ENCODE results near the gene PHACTR2. TPM values are rescaled to one million over a fixed set of nuclear protein-coding genes. Genes with fewer than 3 reads are reported as not detected.
"Not testable (repeated sequence)": the region's sequence is repeated elsewhere in the genome, so short reads cannot be mapped to it uniquely, and the experiment has no call there.

The PHACTR2 gene
- total RNA-seq, 2 experiments from 2014 or later, result 19.6 to 25.0 TPM

DNA sequence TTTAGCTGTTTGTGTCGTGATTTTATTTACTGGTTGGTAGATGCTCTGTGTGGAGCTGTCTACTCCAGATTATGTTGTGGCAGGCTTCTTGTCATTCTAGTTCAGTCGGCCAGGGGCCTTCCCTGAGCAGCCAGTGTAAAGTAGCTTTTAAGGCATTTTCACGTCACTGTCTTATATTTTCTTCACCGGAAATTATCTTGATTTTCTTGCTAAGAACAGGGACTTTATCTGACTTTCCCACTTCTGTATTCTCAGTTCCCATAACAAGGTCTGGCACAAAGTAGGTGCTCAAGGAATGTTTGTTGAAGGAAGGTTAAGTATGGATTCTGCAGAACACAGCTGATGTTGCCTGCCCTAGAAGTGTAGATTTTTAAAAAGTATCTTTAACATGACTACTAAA, 166.2 kb downstream of the PHACTR2 start:
- H3K27ac Mint-ChIP-seq, result peak overlapping the region; percentile 98
- H3K27me3 Mint-ChIP-seq, result no peaks in the 10 kb centered on the region
- peaks cover 40% of the 10 kb centered on the region for H3K36me3 ChIP-seq (ENCODE audit: insufficient read depth, low read length)
- H3K27ac ChIP-seq (ENCODE audit: low read depth in 1 of 2, low read length in 2 of 2), result peak overlapping the region; percentile 88 to 95
- H3K9me3 ChIP-seq (ENCODE audit: control insufficient read depth in 1 of 2, insufficient read depth in 1 of 2, low read length in 2 of 2), result no peaks in the 10 kb centered on the region
- peaks cover 23% of the 10 kb centered on the region for H3K4me1 ChIP-seq (ENCODE audit: insufficient read depth, low read length)
- CTCF ChIA-PET, result interaction anchor here (1.1 to 1.4 kb wide), 4 partner anchors 96 to 394 kb away, joined by 3 to 6 read pairs (median 4); partner anchors contain the start of genes ADAT2 and PEX3
- peak overlapping the region; percentile 98 for H3K4me3 Mint-ChIP-seq
- ATAC-seq (ENCODE audit: poor library complexity) (no peak), DNase-seq (peak in 2 of 14 experiments; percentile 23 to 32)
- H3K9me3 Mint-ChIP-seq, result no peaks in the 10 kb centered on the region
- intact Hi-C loops (cut with DNase I, micrococcal nuclease), result loop anchor here (5.0 to 10.0 kb wide), 9 partner anchors 218 to 1697 kb away; partner anchors contain the start of genes ADAT2 (in 2 of the 2), PEX3 (in 2 of the 2), AIG1 (in 1 of the 2) and NMBR (in 1 of the 2)
- TF ChIP-seq CTCF (IDR thresholded peaks at IDR 0.05), result no peak
- peak overlapping the region; percentile 90 for H3K4me3 ChIP-seq (ENCODE audit: low read length)
- no peaks in the 10 kb centered on the region for H3K27me3 ChIP-seq (ENCODE audit: control insufficient read depth in 1 of 2, insufficient read depth in 2 of 2, low read length in 2 of 2)
- peaks cover 61% of the 10 kb centered on the region for H3K36me3 Mint-ChIP-seq (ENCODE audit: low read depth)
- H3K4me1 Mint-ChIP-seq (ENCODE audit: low read depth), result peaks cover 44% of the 10 kb centered on the region
- POLR2A ChIA-PET, result interaction anchor here (0.8 to 2.1 kb wide), 9 partner anchors 211 to 1971 kb away, joined by 3 to 18 read pairs (median 7); partner anchors contain the start of genes ADAT2, FBXO30, FUCA2 and PEX3

GRCh38 chr6:143845033-143845432, 167.3 kb downstream of the PHACTR2 start:
- intact Hi-C loops (cut with DNase I, micrococcal nuclease), result loop anchor here in 1 of 2 experiments (10.0 kb wide), 1 partner anchor 370 kb away; no protein-coding TSS in a partner anchor
- ATAC-seq (ENCODE audit: poor library complexity) (no peak), DNase-seq (no peak)
- Mint-ChIP-seq H3K4me3 (peak overlapping the region; percentile 75), H3K27me3 (no peaks in the 10 kb centered on the region), H3K9me3 (no peaks in the 10 kb centered on the region), H3K36me3 (ENCODE audit: low read depth) (peaks cover 71% of the 10 kb centered on the region), H3K4me1 (ENCODE audit: low read depth) (peaks cover 55% of the 10 kb centered on the region), H3K27ac (no peak overlapping the region)
- Histone ChIP-seq H3K27ac (ENCODE audit: low read depth in 1 of 2, low read length in 2 of 2) (no peak overlapping the region), H3K36me3 (ENCODE audit: insufficient read depth, low read length) (peaks cover 51% of the 10 kb centered on the region), H3K4me3 (ENCODE audit: low read length) (no peak overlapping the region), H3K9me3 (ENCODE audit: control insufficient read depth in 1 of 2, insufficient read depth in 1 of 2, low read length in 2 of 2) (no peaks in the 10 kb centered on the region), H3K4me1 (ENCODE audit: insufficient read depth, low read length) (peaks cover 23% of the 10 kb centered on the region), H3K27me3 (ENCODE audit: control insufficient read depth in 1 of 2, insufficient read depth in 2 of 2, low read length in 2 of 2) (no peaks in the 10 kb centered on the region)
- POLR2A ChIA-PET, result no interaction called here
- CTCF ChIA-PET, result interaction anchor here (1.1 kb wide), 1 partner anchor 269 kb away, joined by 3 read pairs; no protein-coding TSS in a partner anchor
- no peak for TF ChIP-seq CTCF (IDR thresholded peaks at IDR 0.05)

GRCh38 chr6:143851706-143852105, 173.9 kb downstream of the PHACTR2 start:
- H3K27me3 ChIP-seq (ENCODE audit: control insufficient read depth in 1 of 2, insufficient read depth in 2 of 2, low read length in 2 of 2); H3K27ac ChIP-seq (ENCODE audit: low read depth in 1 of 2, low read length in 2 of 2); CTCF ChIA-PET; H3K4me3 ChIP-seq (ENCODE audit: low read length); H3K9me3 ChIP-seq (ENCODE audit: control insufficient read depth in 1 of 2, insufficient read depth in 1 of 2, low read length in 2 of 2); H3K9me3 Mint-ChIP-seq; H3K27ac Mint-ChIP-seq; H3K27me3 Mint-ChIP-seq; intact Hi-C loops (cut with DNase I, micrococcal nuclease); ATAC-seq (ENCODE audit: poor library complexity); DNase-seq; H3K4me1 ChIP-seq (ENCODE audit: insufficient read depth, low read length); H3K4me3 Mint-ChIP-seq; POLR2A ChIA-PET: not testable (repeated sequence)
- Mint-ChIP-seq H3K36me3 (ENCODE audit: low read depth) (peaks cover 99% of the 10 kb centered on the region), H3K4me1 (ENCODE audit: low read depth) (peaks cover 56% of the 10 kb centered on the region)
- H3K36me3 ChIP-seq (ENCODE audit: insufficient read depth, low read length), result peaks cover 70% of the 10 kb centered on the region

DNA sequence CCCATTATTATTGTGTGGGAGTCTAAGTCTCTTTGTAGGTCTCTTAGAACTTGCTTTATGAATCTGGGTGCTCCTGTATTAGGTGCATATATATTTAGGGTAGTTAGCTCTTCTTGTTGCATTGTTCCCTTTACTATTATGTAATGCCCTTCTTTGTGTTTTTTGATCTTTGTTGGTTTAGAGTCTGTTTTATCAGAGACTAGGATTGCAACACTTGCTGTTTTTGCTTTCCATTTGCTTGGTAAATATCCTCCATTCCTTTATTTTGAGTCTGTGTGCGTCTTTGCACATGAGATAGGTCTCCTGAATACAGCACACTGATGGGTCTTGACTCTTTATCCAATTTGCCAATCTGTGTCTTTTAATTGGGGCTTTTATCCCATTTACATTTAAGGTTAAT, 177.3 kb downstream of the PHACTR2 start:
- POLR2A ChIA-PET; H3K4me3 Mint-ChIP-seq; H3K27ac ChIP-seq (ENCODE audit: low read depth in 1 of 2, low read length in 2 of 2); CTCF ChIA-PET; ATAC-seq (ENCODE audit: poor library complexity); DNase-seq; H3K27me3 Mint-ChIP-seq; H3K9me3 Mint-ChIP-seq; H3K27ac Mint-ChIP-seq; H3K4me1 ChIP-seq (ENCODE audit: insufficient read depth, low read length); intact Hi-C loops (cut with DNase I, micrococcal nuclease); H3K9me3 ChIP-seq (ENCODE audit: control insufficient read depth in 1 of 2, insufficient read depth in 1 of 2, low read length in 2 of 2); H3K4me3 ChIP-seq (ENCODE audit: low read length); H3K27me3 ChIP-seq (ENCODE audit: control insufficient read depth in 1 of 2, insufficient read depth in 2 of 2, low read length in 2 of 2): not testable (repeated sequence)
- Mint-ChIP-seq H3K36me3 (ENCODE audit: low read depth) (peaks cover 100% of the 10 kb centered on the region), H3K4me1 (ENCODE audit: low read depth) (peaks cover 34% of the 10 kb centered on the region)
- H3K36me3 ChIP-seq (ENCODE audit: insufficient read depth, low read length), result peaks cover 70% of the 10 kb centered on the region

GRCh38 chr6:143856762-143857161, 179.0 kb downstream of the PHACTR2 start:
- H3K9me3 Mint-ChIP-seq; POLR2A ChIA-PET; H3K27ac Mint-ChIP-seq; H3K4me3 Mint-ChIP-seq; H3K27ac ChIP-seq (ENCODE audit: low read depth in 1 of 2, low read length in 2 of 2); H3K27me3 Mint-ChIP-seq; DNase-seq; ATAC-seq (ENCODE audit: poor library complexity); H3K4me3 ChIP-seq (ENCODE audit: low read length); intact Hi-C loops (cut with DNase I, micrococcal nuclease); H3K27me3 ChIP-seq (ENCODE audit: control insufficient read depth in 1 of 2, insufficient read depth in 2 of 2, low read length in 2 of 2); H3K9me3 ChIP-seq (ENCODE audit: control insufficient read depth in 1 of 2, insufficient read depth in 1 of 2, low read length in 2 of 2); H3K4me1 ChIP-seq (ENCODE audit: insufficient read depth, low read length); CTCF ChIA-PET: not testable (repeated sequence)
- H3K36me3 Mint-ChIP-seq (ENCODE audit: low read depth), result peaks cover 98% of the 10 kb centered on the region
- H3K36me3 ChIP-seq (ENCODE audit: insufficient read depth, low read length), result peaks cover 71% of the 10 kb centered on the region
- H3K4me1 Mint-ChIP-seq (ENCODE audit: low read depth), result peaks cover 26% of the 10 kb centered on the region

All from CD4-positive, alpha-beta T cell (primary cell).